Neutrophil (primary cell): Measurements from ENCODE around the gene TNC.
"Not testable (repeated sequence)": the region's sequence is repeated elsewhere in the genome, so short reads cannot be mapped to it uniquely, and the experiment has no call there.

ENCODE experiments used
- H3K27ac ChIP-seq: fragments of 200-600 bp; sonication (generic); 2 replicates; pipeline ENCODE4 v1.5.1; 2016; ENCODE audit warnings: mild to moderate bottlenecking, moderate library complexity
- H3K27me3 ChIP-seq: fragments of 200-600 bp; sonication (generic); 2 replicates; pipeline ENCODE4 v1.6.0; 2016; ENCODE audit warnings: mild to moderate bottlenecking
- H3K36me3 ChIP-seq: fragments of 200-600 bp; sonication (generic); 2 replicates; pipeline ENCODE4 v1.5.1; 2017
- H3K4me1 ChIP-seq, 2 experiments: fragments of 200-600 bp in 1 of 2; sonication (generic) in 1 of 2; 1 replicate in 1 of 2; 2 replicates in 1 of 2; pipeline versions ENCODE4 v1.5.1 to v1.6.1; 2013 to 2016; ENCODE audit warnings: low read depth in 1 of 2, low read length in 1 of 2, mild to moderate bottlenecking in 1 of 2, moderate library complexity in 1 of 2; ENCODE audit not compliant: control insufficient read depth in 1 of 2, insufficient read depth in 1 of 2
- H3K4me3 ChIP-seq, 2 experiments: fragments of 200-600 bp in 1 of 2; sonication (generic) in 1 of 2; 1 replicate in 1 of 2; 2 replicates in 1 of 2; pipeline ENCODE4 v1.5.1; 2013 to 2016; ENCODE audit warnings: low read depth in 1 of 2, low read length in 1 of 2, mild to moderate bottlenecking in 1 of 2, moderate library complexity in 1 of 2
- H3K9me3 ChIP-seq: fragments of 200-600 bp; sonication (generic); 2 replicates; pipeline ENCODE4 v1.5.1; 2016
- TF ChIP-seq, protein P1 (sequence below): fragments of 200-600 bp; sonication (generic); IDR thresholded peaks from 2 replicates; pipeline ENCODE4 v1.5.1; 2016; ENCODE audit warnings: antibody characterized with exemption

The TNC gene

DNA sequence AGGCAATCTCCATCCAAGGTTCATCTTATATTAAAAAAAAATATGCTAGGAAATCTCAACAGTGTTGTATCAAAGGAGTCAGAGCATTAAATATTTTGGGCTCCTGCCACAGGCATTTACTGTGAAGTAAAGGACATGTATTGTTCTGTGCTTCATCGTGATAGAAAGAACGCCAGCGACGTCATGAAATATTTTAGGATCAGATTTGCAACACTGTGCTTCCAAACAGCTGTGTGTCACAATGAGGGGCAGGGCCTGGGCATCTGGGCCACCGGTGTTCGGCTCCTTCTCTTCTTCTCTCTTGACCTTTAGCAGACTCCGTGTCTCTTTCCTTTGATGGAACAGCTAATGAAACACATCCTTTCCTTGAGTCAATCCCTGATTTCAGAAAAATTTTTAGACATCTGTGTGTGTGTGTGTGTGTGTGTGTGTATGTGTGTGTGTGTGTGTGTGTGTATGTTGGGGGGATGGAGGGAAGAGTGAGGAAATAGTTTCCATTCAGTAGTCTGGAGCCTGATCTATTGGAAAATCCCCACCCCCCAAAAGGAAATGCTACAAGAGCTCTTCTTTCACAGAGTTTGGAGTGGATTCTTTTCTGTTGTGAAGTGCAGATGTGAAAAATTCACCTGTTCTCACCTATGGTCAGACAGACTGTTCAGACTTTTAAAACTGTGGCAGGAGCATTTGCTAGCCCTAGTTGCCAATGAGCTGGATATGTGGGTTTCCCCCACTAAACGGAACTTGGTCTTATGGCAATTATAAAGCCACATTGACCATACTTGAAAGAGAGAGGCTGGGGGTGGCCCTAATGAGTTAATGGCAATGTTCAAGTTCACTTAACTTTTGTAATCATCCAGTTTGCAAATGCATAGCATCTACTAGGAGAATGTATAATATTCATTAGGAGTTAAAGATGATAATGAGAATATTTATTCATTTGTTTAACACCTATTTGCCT is 18.1 kb upstream of the TNC start:
- TF ChIP-seq, protein P1, sequence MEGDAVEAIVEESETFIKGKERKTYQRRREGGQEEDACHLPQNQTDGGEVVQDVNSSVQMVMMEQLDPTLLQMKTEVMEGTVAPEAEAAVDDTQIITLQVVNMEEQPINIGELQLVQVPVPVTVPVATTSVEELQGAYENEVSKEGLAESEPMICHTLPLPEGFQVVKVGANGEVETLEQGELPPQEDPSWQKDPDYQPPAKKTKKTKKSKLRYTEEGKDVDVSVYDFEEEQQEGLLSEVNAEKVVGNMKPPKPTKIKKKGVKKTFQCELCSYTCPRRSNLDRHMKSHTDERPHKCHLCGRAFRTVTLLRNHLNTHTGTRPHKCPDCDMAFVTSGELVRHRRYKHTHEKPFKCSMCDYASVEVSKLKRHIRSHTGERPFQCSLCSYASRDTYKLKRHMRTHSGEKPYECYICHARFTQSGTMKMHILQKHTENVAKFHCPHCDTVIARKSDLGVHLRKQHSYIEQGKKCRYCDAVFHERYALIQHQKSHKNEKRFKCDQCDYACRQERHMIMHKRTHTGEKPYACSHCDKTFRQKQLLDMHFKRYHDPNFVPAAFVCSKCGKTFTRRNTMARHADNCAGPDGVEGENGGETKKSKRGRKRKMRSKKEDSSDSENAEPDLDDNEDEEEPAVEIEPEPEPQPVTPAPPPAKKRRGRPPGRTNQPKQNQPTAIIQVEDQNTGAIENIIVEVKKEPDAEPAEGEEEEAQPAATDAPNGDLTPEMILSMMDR, result no peak
- H3K4me1 ChIP-seq, result no peaks in the 10 kb centered on the region

DNA sequence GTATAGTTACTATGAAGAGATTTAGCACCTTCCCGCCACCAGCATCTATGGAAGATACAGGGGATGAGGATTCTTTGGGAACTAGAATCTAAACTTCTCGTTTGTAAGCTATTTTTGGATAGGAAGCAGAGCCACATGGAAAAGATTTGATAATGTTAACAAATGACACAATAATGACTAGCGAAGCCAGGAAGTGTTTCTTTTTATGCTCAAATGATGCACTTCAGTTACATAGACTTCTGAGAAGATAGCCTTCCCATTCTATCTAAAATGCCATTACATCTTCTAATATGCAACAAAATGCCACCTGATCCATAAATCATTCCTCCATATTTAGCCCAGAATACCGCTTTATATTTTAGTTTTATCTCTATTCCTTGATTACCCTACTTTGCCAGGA is 17.0 kb upstream of the TNC start:
- H3K27me3 ChIP-seq, result no peaks in the 10 kb centered on the region
- no peak overlapping the region for H3K4me3 ChIP-seq
- H3K9me3 ChIP-seq, result no peaks in the 10 kb centered on the region
- no peaks in the 10 kb centered on the region for H3K36me3 ChIP-seq
- no peaks in the 10 kb centered on the region for H3K4me1 ChIP-seq
- no peak overlapping the region for H3K27ac ChIP-seq
- TF ChIP-seq, protein P1, result no peak

More for the DNA sequence above, 18.1 kb upstream of the TNC start:
- Histone ChIP-seq H3K4me3 (no peak overlapping the region), H3K27me3 (no peaks in the 10 kb centered on the region), H3K9me3 (no peaks in the 10 kb centered on the region), H3K27ac (no peak overlapping the region), H3K36me3 (no peaks in the 10 kb centered on the region)

DNA sequence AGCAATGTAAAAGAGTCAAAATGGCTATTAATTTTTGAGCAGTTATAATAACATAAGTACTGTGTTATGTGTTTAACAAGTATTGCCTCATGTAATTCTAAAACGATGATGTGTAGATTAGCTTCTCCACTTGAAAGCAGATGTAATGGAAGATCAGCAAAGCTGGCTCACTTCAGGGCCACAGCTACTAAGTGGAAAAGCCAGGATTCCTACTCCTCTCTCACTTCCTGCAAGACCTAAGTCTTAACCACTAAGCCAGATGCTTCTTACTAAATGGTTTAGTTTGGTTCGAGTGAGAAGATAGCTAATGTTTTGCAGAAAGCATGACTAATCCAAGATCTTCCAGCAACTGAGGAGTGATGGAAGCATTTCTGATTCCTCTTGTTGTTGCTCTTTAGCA is 15.7 kb upstream of the TNC start:
- H3K4me3 ChIP-seq, result no peak overlapping the region
- H3K27me3 ChIP-seq, result no peaks in the 10 kb centered on the region
- no peaks in the 10 kb centered on the region for H3K9me3 ChIP-seq
- H3K27ac ChIP-seq, result no peak overlapping the region
- H3K36me3 ChIP-seq, result no peaks in the 10 kb centered on the region
- TF ChIP-seq, protein P1, result no peak
- H3K4me1 ChIP-seq, result no peaks in the 10 kb centered on the region

DNA sequence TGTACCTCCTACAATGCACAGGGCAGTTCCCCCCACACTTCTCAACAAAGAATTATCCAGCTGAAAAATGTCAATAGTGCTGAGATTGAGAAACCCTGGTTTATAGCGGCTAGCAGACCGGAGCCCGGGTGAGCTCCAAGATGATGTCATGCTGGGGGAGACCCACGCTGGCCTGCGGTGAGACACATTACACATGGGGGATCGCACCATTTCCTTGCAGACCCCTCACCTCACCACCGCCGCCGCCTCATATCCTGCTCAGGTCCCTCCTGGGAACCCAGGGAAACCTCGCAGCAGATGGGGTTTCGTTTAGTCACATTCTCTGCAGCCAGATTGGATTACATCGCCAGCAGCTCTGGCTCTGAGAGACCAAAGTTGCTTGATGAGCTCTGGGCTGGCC is 14.7 kb upstream of the TNC start:
- TF ChIP-seq, protein P1, result no peak
- Histone ChIP-seq H3K4me3 (no peak overlapping the region), H3K27ac (no peak overlapping the region), H3K4me1 (no peaks in the 10 kb centered on the region), H3K9me3 (no peaks in the 10 kb centered on the region), H3K27me3 (no peaks in the 10 kb centered on the region), H3K36me3 (no peaks in the 10 kb centered on the region)

DNA sequence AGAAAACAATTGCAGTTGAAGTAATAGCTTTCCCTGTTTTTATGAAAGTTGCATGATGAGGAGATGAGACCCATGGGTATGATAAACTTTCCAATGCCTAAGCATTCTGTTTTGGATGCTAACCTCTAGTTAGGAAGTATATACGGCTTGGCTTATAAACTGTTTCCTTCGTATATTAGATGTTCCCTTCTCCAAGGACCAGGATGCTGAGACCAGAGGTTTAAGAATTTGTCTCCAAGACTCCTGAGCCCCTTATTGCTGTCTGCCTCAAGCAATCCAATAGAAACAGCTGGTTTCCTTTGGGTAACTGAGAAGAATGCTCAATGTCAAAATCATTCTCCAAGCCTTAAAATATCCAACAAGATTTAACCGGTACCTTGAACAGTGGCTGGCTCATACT is 12.2 kb upstream of the TNC start:
- H3K4me3 ChIP-seq, result no peak overlapping the region
- H3K36me3 ChIP-seq, result no peaks in the 10 kb centered on the region
- no peaks in the 10 kb centered on the region for H3K9me3 ChIP-seq
- H3K27ac ChIP-seq, result no peak overlapping the region
- no peaks in the 10 kb centered on the region for H3K27me3 ChIP-seq
- TF ChIP-seq, protein P1, result no peak
- H3K4me1 ChIP-seq, result no peaks in the 10 kb centered on the region

DNA sequence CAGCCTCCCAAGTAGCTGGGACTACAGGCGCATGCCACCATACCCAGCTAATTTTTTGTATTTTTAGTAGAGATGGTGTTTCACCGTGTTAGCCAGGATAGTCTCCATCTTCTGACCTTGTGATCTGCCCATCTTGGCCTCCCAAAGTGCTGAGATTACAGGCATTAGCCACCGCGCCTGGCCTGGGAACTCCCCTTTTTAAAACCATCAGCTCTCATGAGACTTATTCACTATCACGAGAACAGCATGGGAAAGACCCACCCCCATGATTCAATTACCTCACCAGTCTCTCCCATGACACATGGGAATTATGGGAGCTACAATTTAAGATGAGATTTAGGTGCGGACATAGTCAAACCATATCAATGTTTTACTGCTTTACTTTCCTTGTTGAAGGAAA is 10.8 kb upstream of the TNC start:
- H3K9me3 ChIP-seq, H3K36me3 ChIP-seq, H3K27ac ChIP-seq, H3K27me3 ChIP-seq, H3K4me3 ChIP-seq, H3K4me1 ChIP-seq: not testable (repeated sequence)
